HS-5 (cell line): ENCODE data around the gene JADE3.

Source experiments
- DNase-seq: peaks from one replicate; pipeline ENCODE4 v3.0.0-alpha.2; 2012; ENCODE audit warnings: low read depth

JADE3 gene

GRCh38 chrX:46912098-46912602 is at the start of gene JADE3:
Gene JADE3, plus strand, starts transcription at chrX:46912421. Its CDS starts 72,474 bp downstream, at chrX:46984895.
- DNase-seq, result no peak

GRCh38 chrX:46863072-46863471 is 49.1 kb upstream of the JADE3 start:
- no peak for DNase-seq

GRCh38 chrX:46864606-46865005 is 47.6 kb upstream of the JADE3 start:
- no peak for DNase-seq

- DNase-seq, result peak; percentile 33
These were observed 46.9 kb upstream of the JADE3 start for GRCh38 chrX:46865281-46865680.

- DNase-seq, result no peak
These were observed 45.5 kb upstream of the JADE3 start for GRCh38 chrX:46866726-46867125.

- DNase-seq, result no peak
These were observed 38.5 kb upstream of the JADE3 start for GRCh38 chrX:46873746-46874145.

GRCh38 chrX:46876901-46877300 is 35.3 kb upstream of the JADE3 start:
- DNase-seq, result no peak

GRCh38 chrX:46882266-46882665 is 30.0 kb upstream of the JADE3 start:
- DNase-seq, result no peak

- DNase-seq, result no peak
These were observed 27.4 kb upstream of the JADE3 start for GRCh38 chrX:46884799-46885198.

GRCh38 chrX:46898207-46898606 is 14.0 kb upstream of the JADE3 start:
- no peak for DNase-seq

GRCh38 chrX:46903458-46904242 is 8.6 kb upstream of the JADE3 start:
- peak; percentile 24 for DNase-seq

- no peak for DNase-seq
These were observed 7.6 kb upstream of the JADE3 start for GRCh38 chrX:46904626-46905025.

GRCh38 chrX:46910415-46910814 is 1.8 kb upstream of the JADE3 start:
- DNase-seq, result no peak

- no peak for DNase-seq
These were observed 626 bp downstream of the JADE3 start for GRCh38 chrX:46912603-46913491.

- no peak for DNase-seq
These were observed 1.4 kb downstream of the JADE3 start for GRCh38 chrX:46913667-46914066.

GRCh38 chrX:46916273-46916672 is 4.1 kb downstream of the JADE3 start:
- DNase-seq, result no peak

- DNase-seq, result no peak
These were observed 5.4 kb downstream of the JADE3 start for GRCh38 chrX:46917622-46918021.

- DNase-seq, result no peak
These were observed 6.2 kb downstream of the JADE3 start for GRCh38 chrX:46918434-46918833.

GRCh38 chrX:46920235-46920634 is 8.0 kb downstream of the JADE3 start:
- DNase-seq, result no peak

- DNase-seq, result no peak
These were observed 10.4 kb downstream of the JADE3 start for GRCh38 chrX:46922611-46923010.

GRCh38 chrX:46927718-46928117 is 15.5 kb downstream of the JADE3 start:
- no peak for DNase-seq

- DNase-seq, result no peak
These were observed 17.4 kb downstream of the JADE3 start for GRCh38 chrX:46929439-46930261.
